H1 (cell line): Measurements from ENCODE around the gene PI4K2A. TPM values are rescaled to one million over a fixed set of nuclear protein-coding genes. Genes with fewer than 3 reads are reported as not detected.

Experiments used
- CTCF ChIA-PET: fragments of 300-600 bp; sonication (Branson Sonifier 250); formaldehyde crosslinking; loops from one replicate; lab custom pipeline; 2021; ENCODE audit not compliant: partially characterized antibody; lab: Charles Lee
- POLR2A ChIA-PET: fragments of 300-600 bp; sonication (Branson Sonifier 250); formaldehyde crosslinking; loops from one replicate; lab custom pipeline; 2021; ENCODE audit warnings: inconsistent platforms; ENCODE audit not compliant: partially characterized antibody; lab: Charles Lee
- DNase-seq, 2 experiments: peaks; one replicate each; pipeline versions ENCODE4 v3.0.0 to v3.0.0-alpha.2; 2010 to 2022; ENCODE audit warnings: low spot score in 2 of 2, low read depth in 1 of 2, mixed read lengths in 1 of 2
- FAIRE-seq: peaks from 2 replicates; lab custom pipeline; 2011; peaks lifted over from hg19 to GRCh38; lab: Jason Lieb, UNC
- H2AFZ ChIP-seq: 2 replicates; pipeline ENCODE4 v1.8.1; 2012; ENCODE audit warnings: low read length, inconsistent platforms
- H2AK5ac ChIP-seq: 2 replicates; pipeline ENCODE4 v1.6.1; 2013; ENCODE audit warnings: low read depth, low read length
- H2BK120ac ChIP-seq: replicated peaks from 2 replicates; pipeline ENCODE3; 2013; ENCODE audit warnings: low read depth, low read length, inconsistent platforms
- H2BK12ac ChIP-seq: 2 replicates; pipeline ENCODE4 v1.6.1; 2013; ENCODE audit warnings: low read depth, low read length
- H2BK15ac ChIP-seq: 2 replicates; pipeline ENCODE4 v1.6.1; 2013; ENCODE audit warnings: low read length
- H2BK20ac ChIP-seq: 2 replicates; pipeline ENCODE4 v1.6.1; 2013; ENCODE audit warnings: low read length
- H2BK5ac ChIP-seq: 2 replicates; pipeline ENCODE4 v1.6.1; 2013; ENCODE audit warnings: low read depth, low read length
- H3K14ac ChIP-seq: 2 replicates; pipeline ENCODE4 v1.6.1; 2013; ENCODE audit warnings: inconsistent platforms; ENCODE audit not compliant: insufficient read length
- H3K18ac ChIP-seq: 2 replicates; pipeline ENCODE4 v1.6.1; 2013; ENCODE audit warnings: low read length; ENCODE audit errors: extremely low read depth
- H3K23ac ChIP-seq: 2 replicates; pipeline ENCODE4 v1.6.1; 2013; ENCODE audit warnings: inconsistent platforms; ENCODE audit not compliant: insufficient read length
- H3K23me2 ChIP-seq: 2 replicates; pipeline ENCODE4 v1.6.1; 2013; ENCODE audit warnings: low read depth, low read length
- H3K27ac ChIP-seq: 2 replicates; pipeline ENCODE4 v1.6.1; 2011; ENCODE audit warnings: low read depth, low read length, inconsistent platforms
- H3K27me3 ChIP-seq, 4 experiments: replicated peaks in 1 of 4; 1 replicate in 1 of 4; 2 replicates in 3 of 4; pipeline versions ENCODE4 v1.6.1 to v1.8.1; 2011 to 2013; ENCODE audit warnings: low read length in 3 of 4, mild to moderate bottlenecking in 3 of 4, inconsistent platforms in 2 of 4, mixed read lengths in 2 of 4, moderate library complexity in 1 of 4; ENCODE audit not compliant: control insufficient read depth in 3 of 4, insufficient read depth in 3 of 4; ENCODE audit errors: extremely low read depth in 1 of 4
- H3K36me3 ChIP-seq, 4 experiments: 2 replicates each; pipeline versions ENCODE4 v1.6.1 to v1.8.1; 2011 to 2013; ENCODE audit warnings: mild to moderate bottlenecking in 4 of 4, low read length in 3 of 4, moderate library complexity in 2 of 4, control low read depth in 1 of 4, inconsistent platforms in 1 of 4; ENCODE audit not compliant: insufficient read depth in 4 of 4, control insufficient read depth in 2 of 4
- H3K4ac ChIP-seq: replicated peaks from 2 replicates; pipeline ENCODE3; 2013; ENCODE audit warnings: low read length, low read depth, mixed read lengths, inconsistent platforms; ENCODE audit not compliant: insufficient read length
- H3K4me1 ChIP-seq, 4 experiments: replicated peaks in 1 of 4; 1 replicate in 1 of 4; 2 replicates in 3 of 4; pipeline versions ENCODE4 v1.6.1 to v1.8.1; 2011 to 2013; ENCODE audit warnings: low read length in 3 of 4, inconsistent platforms in 2 of 4, mixed read lengths in 1 of 4; ENCODE audit not compliant: insufficient read depth in 4 of 4, control insufficient read depth in 3 of 4
- H3K4me2 ChIP-seq, 2 experiments: 2 replicates each; pipeline versions ENCODE4 v1.6.1 to v1.8.1; 2011 to 2013; ENCODE audit warnings: low read depth in 2 of 2, low read length in 2 of 2, control low read depth in 1 of 2, inconsistent platforms in 1 of 2, mild to moderate bottlenecking in 1 of 2; ENCODE audit not compliant: insufficient read depth in 1 of 2
- H3K4me3 ChIP-seq, 4 experiments: fragments of 200-600, 300-600 bp in 1 of 4; sonication (generic), shearing (Covaris generic), sonication (Bioruptor Twin) in 1 of 4; 2 replicates each; pipeline versions ENCODE4 v1.5.1 to v1.8.1; 2011 to 2016; ENCODE audit warnings: low read length in 4 of 4, low read depth in 3 of 4, control low read depth in 2 of 4, inconsistent platforms in 2 of 4, mild to moderate bottlenecking in 2 of 4, mixed read lengths in 1 of 4, moderate library complexity in 1 of 4; ENCODE audit not compliant: insufficient read depth in 2 of 4; ENCODE audit errors: extremely low read depth in 1 of 4
- H3K56ac ChIP-seq: replicated peaks from 2 replicates; pipeline ENCODE3; 2013; ENCODE audit warnings: low read depth, mild to moderate bottlenecking, mixed read lengths, low read length, inconsistent platforms; ENCODE audit not compliant: insufficient read length
- H3K79me1 ChIP-seq: 2 replicates; pipeline ENCODE4 v1.6.1; 2013; ENCODE audit warnings: low read depth, low read length, control low read depth
- H3K79me2 ChIP-seq, 2 experiments: 2 replicates each; pipeline versions ENCODE4 v1.6.1 to v1.8.1; 2012 to 2013; ENCODE audit warnings: low read length in 2 of 2, mild to moderate bottlenecking in 2 of 2, inconsistent platforms in 1 of 2; ENCODE audit not compliant: insufficient read depth in 2 of 2, control insufficient read depth in 1 of 2
- H3K9ac ChIP-seq, 4 experiments: replicated peaks in 1 of 4; 1 replicate in 1 of 4; 2 replicates in 3 of 4; pipeline versions ENCODE4 v1.6.1 to v1.8.1; 2011 to 2013; ENCODE audit warnings: low read depth in 3 of 4, low read length in 3 of 4, control low read depth in 2 of 4, mild to moderate bottlenecking in 2 of 4, moderate library complexity in 2 of 4, inconsistent platforms in 1 of 4; ENCODE audit errors: extremely low read depth in 1 of 4
- H3K9me3 ChIP-seq, 2 experiments: 2 replicates each; pipeline versions ENCODE4 v1.6.1 to v1.8.1; 2012 to 2013; ENCODE audit warnings: mild to moderate bottlenecking in 2 of 2, moderate library complexity in 2 of 2, control low read depth in 1 of 2, inconsistent platforms in 1 of 2, low read depth in 1 of 2, low read length in 1 of 2, mixed read lengths in 1 of 2; ENCODE audit not compliant: insufficient read depth in 2 of 2
- H4K20me1 ChIP-seq, 2 experiments: replicated peaks in 1 of 2; 2 replicates each; pipeline versions ENCODE3 to v1.8.1; 2011 to 2013; ENCODE audit warnings: inconsistent platforms in 2 of 2, low read length in 2 of 2, mild to moderate bottlenecking in 1 of 2; ENCODE audit not compliant: insufficient read depth in 2 of 2, control insufficient read depth in 1 of 2
- H4K5ac ChIP-seq: 2 replicates; pipeline ENCODE4 v1.6.1; 2013; ENCODE audit warnings: low read length, low read depth, mixed read lengths, inconsistent platforms; ENCODE audit not compliant: insufficient read length
- H4K8ac ChIP-seq: 2 replicates; pipeline ENCODE4 v1.8.0; 2013; ENCODE audit warnings: mild to moderate bottlenecking, moderate library complexity, low read length, inconsistent platforms; ENCODE audit not compliant: insufficient read depth; ENCODE audit errors: extremely low read depth
- H4K91ac ChIP-seq: replicated peaks from 2 replicates; pipeline ENCODE3; 2013; ENCODE audit warnings: low read length, mixed read lengths, inconsistent platforms; ENCODE audit not compliant: insufficient read length
- CHD1 ChIP-seq: IDR thresholded peaks from 2 replicates; pipeline ENCODE4 v1.6.1; 2012; ENCODE audit warnings: low read depth, low read length, improper control_type of control experiment
- CTCF ChIP-seq, 3 experiments: IDR thresholded peaks; 1 replicate in 2 of 3; 2 replicates in 1 of 3; pipeline versions ENCODE4 v1.5.1 to v1.6.1; 2011; ENCODE audit warnings: low read length in 3 of 3, mild to moderate bottlenecking in 3 of 3, inconsistent platforms in 2 of 3, low read depth in 1 of 3, moderate library complexity in 1 of 3; ENCODE audit not compliant: insufficient read depth in 1 of 3; ENCODE audit errors: control extremely low read depth in 1 of 3
- FOSL1 ChIP-seq: IDR thresholded peaks from 2 replicates; pipeline ENCODE4 v1.6.1; 2011; ENCODE audit warnings: mild to moderate bottlenecking, low read depth, low read length, moderate library complexity; ENCODE audit not compliant: insufficient read depth
- MAX ChIP-seq: IDR thresholded peaks from 2 replicates; pipeline ENCODE4 v1.6.1; 2012; ENCODE audit warnings: inconsistent platforms
- NRF1 ChIP-seq: IDR thresholded peaks from 2 replicates; pipeline ENCODE4 v1.6.1; 2011; ENCODE audit warnings: mild to moderate bottlenecking, low read depth, low read length, improper control_type of control experiment
- RAD21 ChIP-seq, 2 experiments: IDR thresholded peaks in 1 of 2; conservative IDR thresholded peaks in 1 of 2; 2 replicates each; pipeline ENCODE4 v1.6.1; 2011; ENCODE audit warnings: low read depth in 2 of 2, low read length in 2 of 2, improper control_type of control experiment in 1 of 2, inconsistent platforms in 1 of 2, mild to moderate bottlenecking in 1 of 2, moderate library complexity in 1 of 2
- TAF1 ChIP-seq: IDR thresholded peaks from 2 replicates; pipeline ENCODE4 v1.6.1; 2011; ENCODE audit warnings: mild to moderate bottlenecking, low read depth, low read length
- WGBS, 2 experiments: shearing (Covaris generic) in 1 of 2; methylation state at CpG; one replicate each; pipeline versions ENCODE4 v1.1.6 to v1.1.7; 2013 to 2015; ENCODE audit warnings: low lambda C conversion rate in 2 of 2, mixed read lengths in 2 of 2, inconsistent platforms in 1 of 2, low coverage in 1 of 2, missing lambda C conversion rate in 1 of 2; ENCODE audit not compliant: insufficient replicate concordance in 2 of 2, insufficient coverage in 1 of 2, insufficient read length in 1 of 2; ENCODE audit errors: extremely low coverage in 1 of 2, missing lambda C conversion rate in 1 of 2; 5-methylcytosine and 5-hydroxymethylcytosine counted together
- polyA plus RNA-seq, 7 experiments: library from polyadenylated mRNA; depleted of rRNA in 3 of 7; stranded (reverse) in 5 of 7; unstranded in 2 of 7; fragments of >200 nt in 5 of 7; fragments of 200-250 nt in 2 of 7; gene quantifications; 1 replicate in 5 of 7; 2 replicates in 1 of 7; 4 replicates in 1 of 7; pipeline versions ENCODE4 v1.2.1 to v1.2.3, GENCODE V29; 2011 to 2013; ENCODE audit warnings: missing spikeins in 2 of 7, mixed read lengths in 2 of 7
- total RNA-seq: library from RNA; stranded (reverse); fragmentation: NEBNext Ultra II Directional; extraction: Animal tissue kit (Norgen Biotek cat#: 25700); gene quantifications from 2 replicates; pipeline ENCODE4 v1.2.1, GENCODE V29; 2021

PI4K2A gene
- total and polyA plus RNA-seq, 2 of the 8 experiments (the other 6 are each of a cell fraction or from before 2014, with no cell fraction given) = 20.7 to 21.9 TPM

DNA sequence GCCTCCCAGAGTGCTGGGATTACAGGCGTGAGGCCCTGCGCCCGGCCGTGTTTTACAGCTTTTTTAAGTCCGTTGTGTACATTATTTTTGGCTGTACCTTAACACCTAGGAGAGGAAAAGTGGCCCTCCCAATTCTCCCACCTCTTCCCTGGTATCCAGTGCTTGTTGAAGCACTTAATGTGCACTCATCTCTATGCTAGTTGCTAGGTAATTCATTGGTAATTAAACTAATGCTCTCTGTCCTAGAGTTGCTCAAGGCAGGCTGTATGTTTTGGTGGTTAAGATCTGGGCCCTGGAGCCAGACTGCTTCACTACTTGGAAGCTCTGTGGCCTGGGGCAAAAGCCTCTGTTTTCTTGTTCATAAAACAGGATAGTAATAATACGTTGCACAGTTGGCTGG lies 27.0 kb downstream of the PI4K2A start:
- no peak overlapping the region for H3K23ac ChIP-seq
- TF ChIP-seq CTCF (IDR thresholded peaks at IDR 0.05; ENCODE audit: control extremely low read depth in 1 of 3, insufficient read depth in 1 of 3, low read depth in 1 of 3, low read length in 3 of 3) (no peak), CHD1 (no peak), MAX (no peak), RAD21 (IDR thresholded peaks at IDR 0.05 in 1 of 2, conservative IDR thresholded peaks at IDR 0.05 in 1 of 2; ENCODE audit: low read depth in 2 of 2, low read length in 2 of 2) (no peak), FOSL1 (no peak), TAF1 (no peak), NRF1 (no peak)
- no peak overlapping the region for H3K27ac ChIP-seq
- H3K79me1 ChIP-seq = no peaks in the 10 kb centered on the region
- H4K8ac ChIP-seq = no peak overlapping the region
- no peak overlapping the region for H2AFZ ChIP-seq
- no peak overlapping the region for H3K4me2 ChIP-seq
- H2BK15ac ChIP-seq = no peak overlapping the region
- H3K23me2 ChIP-seq = no peaks in the 10 kb centered on the region
- no peak overlapping the region for H3K4ac ChIP-seq
- H4K91ac ChIP-seq = no peak overlapping the region
- H3K9ac ChIP-seq = no peak overlapping the region
- no peak overlapping the region for H3K4me3 ChIP-seq
- no peak overlapping the region for H4K5ac ChIP-seq
- CTCF ChIA-PET = interaction anchor here (2.2 to 2.6 kb wide), 2 partner anchors 9 to 19 kb away, joined by 6 to 11 read pairs; partner anchors contain the start of gene AVPI1
- no peak overlapping the region for H2BK20ac ChIP-seq
- H3K27me3 ChIP-seq = no peaks in the 10 kb centered on the region
- 94% methylated on average over 6 of the region's 6 CpGs; no CpG with 5 or more reads in 1 of the 2 experiments for WGBS, 2 experiments
- no peak overlapping the region for H2BK120ac ChIP-seq
- H2BK12ac ChIP-seq = no peak overlapping the region
- H3K18ac ChIP-seq = no peak overlapping the region
- peaks cover 8 to 44% (median 23%) of the 10 kb centered on the region in 4 experiments; a peak in 7 of 8 replicates for H3K36me3 ChIP-seq
- no peaks in the 10 kb centered on the region for H3K79me2 ChIP-seq
- FAIRE-seq = no peak
- POLR2A ChIA-PET = interaction anchor here (0.7 to 1.1 kb wide), 2 partner anchors 10 to 28 kb away, joined by 3 to 4 read pairs; no protein-coding TSS in a partner anchor
- DNase-seq = no peak
- no peak overlapping the region for H3K56ac ChIP-seq
- H3K14ac ChIP-seq = no peak overlapping the region
- no peaks in the 10 kb centered on the region for H3K4me1 ChIP-seq
- H2AK5ac ChIP-seq = no peak overlapping the region
- no peak overlapping the region for H2BK5ac ChIP-seq
- H4K20me1 ChIP-seq = peaks cover 0 to 3% of the 10 kb centered on the region in 2 experiments
- H3K9me3 ChIP-seq = no peaks in the 10 kb centered on the region
